HG02885 (cell line): Measurements from ENCODE around the gene SLC4A5.
A peak's percentile ranks its signal among the peaks of the same experiment; 100 is the strongest.

Source experiments
- ATAC-seq: cut with Tn5 transposase; IDR thresholded peaks from one replicate; pipeline ENCODE4 v1.9.1; 2021; ENCODE audit warnings: mild to moderate bottlenecking; ENCODE audit not compliant: unreplicated experiment, poor library complexity

The SLC4A5 gene, protein sequence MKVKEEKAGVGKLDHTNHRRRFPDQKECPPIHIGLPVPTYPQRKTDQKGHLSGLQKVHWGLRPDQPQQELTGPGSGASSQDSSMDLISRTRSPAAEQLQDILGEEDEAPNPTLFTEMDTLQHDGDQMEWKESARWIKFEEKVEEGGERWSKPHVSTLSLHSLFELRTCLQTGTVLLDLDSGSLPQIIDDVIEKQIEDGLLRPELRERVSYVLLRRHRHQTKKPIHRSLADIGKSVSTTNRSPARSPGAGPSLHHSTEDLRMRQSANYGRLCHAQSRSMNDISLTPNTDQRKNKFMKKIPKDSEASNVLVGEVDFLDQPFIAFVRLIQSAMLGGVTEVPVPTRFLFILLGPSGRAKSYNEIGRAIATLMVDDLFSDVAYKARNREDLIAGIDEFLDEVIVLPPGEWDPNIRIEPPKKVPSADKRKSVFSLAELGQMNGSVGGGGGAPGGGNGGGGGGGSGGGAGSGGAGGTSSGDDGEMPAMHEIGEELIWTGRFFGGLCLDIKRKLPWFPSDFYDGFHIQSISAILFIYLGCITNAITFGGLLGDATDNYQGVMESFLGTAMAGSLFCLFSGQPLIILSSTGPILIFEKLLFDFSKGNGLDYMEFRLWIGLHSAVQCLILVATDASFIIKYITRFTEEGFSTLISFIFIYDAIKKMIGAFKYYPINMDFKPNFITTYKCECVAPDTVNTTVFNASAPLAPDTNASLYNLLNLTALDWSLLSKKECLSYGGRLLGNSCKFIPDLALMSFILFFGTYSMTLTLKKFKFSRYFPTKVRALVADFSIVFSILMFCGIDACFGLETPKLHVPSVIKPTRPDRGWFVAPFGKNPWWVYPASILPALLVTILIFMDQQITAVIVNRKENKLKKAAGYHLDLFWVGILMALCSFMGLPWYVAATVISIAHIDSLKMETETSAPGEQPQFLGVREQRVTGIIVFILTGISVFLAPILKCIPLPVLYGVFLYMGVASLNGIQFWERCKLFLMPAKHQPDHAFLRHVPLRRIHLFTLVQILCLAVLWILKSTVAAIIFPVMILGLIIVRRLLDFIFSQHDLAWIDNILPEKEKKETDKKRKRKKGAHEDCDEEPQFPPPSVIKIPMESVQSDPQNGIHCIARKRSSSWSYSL

DNA sequence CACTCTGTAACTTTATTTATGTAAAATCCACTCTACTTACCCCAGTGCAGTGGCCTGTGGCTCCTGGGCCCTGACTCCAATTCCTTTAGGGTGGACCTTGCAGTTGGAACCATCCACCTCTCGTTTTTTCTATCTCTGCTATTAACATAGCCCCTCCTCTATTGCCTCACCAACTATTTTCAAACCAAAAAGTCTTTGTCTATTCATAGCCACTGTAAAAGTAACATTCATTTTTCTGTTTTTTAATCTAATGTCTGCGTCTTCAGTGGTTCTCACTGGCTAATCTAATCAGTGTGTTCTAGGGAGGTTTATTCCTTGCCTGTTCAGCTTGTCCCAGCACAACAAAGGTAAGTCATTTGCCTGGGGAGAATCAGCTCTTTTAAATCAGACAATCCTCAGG is at the start of gene SLC4A5:
TSS of gene SLC4A5 (minus strand) at position 101 of the 400 bp plus-strand sequence. CDS start 28,393 bp downstream, outside the sequence.
- no peak for ATAC-seq

DNA sequence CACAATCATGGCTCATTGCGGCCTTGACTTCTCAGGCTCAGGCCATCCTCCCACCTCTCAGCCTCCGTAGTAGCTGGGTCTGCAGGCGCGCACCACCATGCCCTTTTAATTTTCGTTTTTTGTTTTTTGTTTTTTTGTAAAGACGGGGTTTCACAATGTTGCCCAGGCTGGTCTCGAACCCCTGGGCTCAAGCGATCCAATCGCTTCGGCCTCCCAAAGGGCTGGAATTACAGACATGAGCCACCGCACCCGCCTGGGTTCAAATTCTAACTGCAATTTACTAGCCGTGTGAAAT is 49.2 kb upstream of the SLC4A5 start:
- no peak for ATAC-seq

DNA sequence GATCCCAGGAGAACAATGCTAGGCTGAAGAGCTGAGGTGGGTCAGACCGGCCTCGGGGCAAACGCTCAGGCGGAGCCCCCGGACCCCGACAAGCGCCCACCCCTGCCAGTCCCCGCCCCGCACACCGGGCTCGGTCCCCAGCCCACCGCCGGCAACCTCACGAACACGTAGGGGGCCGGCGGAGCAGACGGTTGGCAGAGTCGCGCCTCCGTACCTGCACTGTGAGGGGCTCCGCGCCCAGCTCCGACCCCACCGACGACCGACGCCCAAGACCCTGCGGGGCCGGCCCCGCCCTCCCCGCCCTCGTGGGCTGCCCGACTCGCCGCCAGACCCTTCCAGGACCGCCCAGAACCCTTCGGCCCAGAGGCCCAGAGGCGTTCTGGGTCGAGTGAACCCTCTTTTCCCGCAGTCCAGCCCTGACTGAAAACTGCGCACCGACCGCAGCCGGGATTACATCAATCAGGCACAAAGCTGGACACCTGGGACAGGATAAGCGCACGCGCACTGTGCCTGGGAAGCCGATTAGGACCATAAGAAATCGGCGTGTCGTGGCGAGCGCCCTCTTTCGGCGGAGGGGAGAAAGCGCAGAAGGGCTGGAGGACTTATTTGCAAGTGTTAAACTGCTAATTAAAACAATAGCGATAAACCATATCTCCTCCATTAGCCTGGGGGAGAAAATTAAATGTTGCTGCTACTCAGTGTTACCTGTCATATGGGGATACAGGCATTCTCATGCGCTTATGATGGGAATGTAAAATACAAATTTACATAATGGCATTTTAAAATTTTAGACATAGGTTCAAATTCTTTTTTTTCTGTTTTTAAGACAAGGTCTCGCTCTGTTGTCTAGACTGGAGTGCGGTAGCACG is 48.6 kb upstream of the SLC4A5 start:
- peak; percentile 78 for ATAC-seq

DNA sequence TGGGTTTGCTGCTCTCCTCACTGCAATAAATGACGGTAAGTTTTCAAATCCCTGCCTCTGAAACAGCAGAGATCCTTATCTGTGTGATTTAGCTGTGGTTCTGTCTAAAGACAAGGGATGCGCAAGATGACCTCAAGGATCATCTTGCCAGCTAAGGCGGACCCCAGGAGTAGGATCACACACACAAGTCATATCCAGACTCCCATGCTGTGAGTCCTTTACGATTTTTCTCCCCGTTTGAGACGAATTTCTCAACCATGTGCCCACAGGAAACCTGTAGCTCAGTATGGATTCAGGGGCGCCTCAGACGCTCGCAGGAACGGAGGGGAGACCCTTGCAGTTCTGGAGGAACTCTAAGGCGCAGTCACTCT is 48.0 kb upstream of the SLC4A5 start:
- ATAC-seq = no peak

DNA sequence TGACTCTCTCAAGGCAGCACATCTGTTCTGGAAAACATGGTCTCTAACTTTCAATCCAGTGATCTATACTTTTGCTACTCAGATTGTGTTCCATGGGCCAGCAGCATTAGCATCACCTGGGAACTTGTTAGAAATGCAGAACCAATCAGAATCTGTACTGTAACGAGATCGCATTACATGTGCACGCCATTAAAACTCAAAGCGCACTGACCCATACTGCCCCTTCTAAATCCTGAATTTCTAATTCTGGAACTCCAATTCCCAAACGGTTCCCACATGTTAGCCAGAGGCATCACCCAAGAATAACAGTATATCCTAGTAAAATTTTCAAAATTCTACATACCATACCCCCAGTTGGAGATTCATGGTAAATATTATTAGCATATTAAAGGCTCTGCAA is 47.4 kb upstream of the SLC4A5 start:
- ATAC-seq = no peak

DNA sequence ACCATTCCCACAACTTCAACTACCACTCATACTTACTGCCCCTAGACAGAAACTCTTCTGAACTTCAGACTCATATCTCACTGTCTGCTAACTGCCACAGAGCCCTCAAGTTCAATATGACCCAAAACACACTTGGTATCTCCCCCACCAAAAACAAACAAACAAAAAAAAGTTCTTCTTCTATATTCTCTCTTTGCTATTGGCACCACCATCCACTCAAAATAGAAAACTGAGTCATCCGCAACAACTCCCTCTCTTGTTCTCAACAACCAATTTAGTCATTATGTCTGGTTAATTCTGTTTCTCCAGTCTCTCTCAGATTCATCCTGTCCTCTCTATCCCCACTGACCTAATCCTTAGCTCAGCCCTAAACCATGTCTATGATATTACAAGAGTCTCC is 44.1 kb upstream of the SLC4A5 start:
- no peak for ATAC-seq

DNA sequence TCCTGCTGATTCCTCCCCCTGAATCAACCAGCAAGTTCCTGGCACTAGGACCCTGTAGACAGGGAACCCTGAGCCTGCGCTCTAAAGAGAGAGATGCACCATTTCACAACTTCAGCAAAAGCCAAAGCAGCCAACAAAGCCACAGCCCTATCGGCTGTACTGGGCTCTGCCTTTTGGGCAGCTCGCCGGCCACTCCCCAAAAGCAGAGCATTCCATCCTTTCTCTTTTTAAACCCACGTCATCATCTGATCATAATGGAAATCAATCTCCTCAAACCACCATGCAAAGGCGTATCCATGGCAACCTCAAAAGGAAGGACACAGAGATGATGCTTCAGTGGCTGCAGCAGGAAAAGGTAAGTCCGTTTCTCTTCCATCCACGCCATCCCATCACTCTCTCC is 42.2 kb upstream of the SLC4A5 start:
- ATAC-seq = no peak

DNA sequence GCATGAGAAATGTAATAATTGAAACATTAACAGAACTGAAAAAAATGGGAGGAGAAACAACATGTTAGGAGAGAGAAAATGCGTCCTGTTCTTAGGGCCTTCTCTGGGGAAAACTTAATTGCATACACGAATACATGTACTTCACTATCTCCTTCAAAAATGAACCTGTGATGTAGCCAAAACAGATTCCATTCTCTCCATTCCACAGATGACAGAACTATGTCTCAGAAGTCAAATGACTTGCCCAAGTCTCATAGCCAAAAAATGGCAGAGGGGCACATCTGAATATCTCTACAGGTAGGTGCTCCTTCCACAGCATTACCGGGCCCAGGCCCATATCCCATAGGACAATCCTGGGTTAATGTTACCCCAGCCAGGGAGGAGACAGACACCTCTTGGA is 40.8 kb upstream of the SLC4A5 start:
- no peak for ATAC-seq

DNA sequence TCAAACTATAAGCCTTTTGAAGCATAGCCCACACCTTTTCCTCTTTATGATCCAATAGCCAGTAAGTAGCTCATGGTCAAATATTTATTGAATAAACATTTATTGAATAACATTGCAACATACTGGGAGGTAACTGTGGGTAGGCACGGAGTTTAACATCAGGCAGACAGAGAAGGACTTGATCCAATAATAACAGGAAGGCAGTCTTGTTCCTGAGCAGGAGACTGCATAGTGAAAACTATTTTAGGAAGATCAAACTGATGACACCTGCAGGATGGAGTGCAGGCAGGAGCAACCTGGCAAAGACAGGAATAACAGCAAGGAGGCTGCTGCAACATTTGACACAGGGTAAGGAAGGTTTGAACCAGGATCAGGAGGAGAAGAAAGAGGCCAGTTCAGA is 40.0 kb upstream of the SLC4A5 start:
- ATAC-seq = no peak

DNA sequence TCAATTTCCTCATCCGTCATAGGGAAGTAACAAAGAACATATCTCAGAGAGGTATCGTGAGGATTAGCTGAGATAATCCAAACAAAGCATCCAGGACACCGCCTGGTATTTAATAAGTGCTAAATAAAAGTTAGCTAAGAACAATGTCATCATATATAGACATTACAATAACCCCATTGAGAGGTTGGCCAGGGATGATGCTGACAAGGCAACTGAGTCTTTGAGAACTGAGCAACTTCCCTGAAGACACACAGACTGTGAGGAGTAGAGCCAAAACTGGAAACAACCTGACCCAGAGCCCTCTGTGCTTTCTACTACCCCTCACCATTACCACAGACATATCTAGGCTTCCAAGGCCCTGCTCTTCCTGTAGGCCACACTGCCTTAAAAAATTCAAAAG is 38.5 kb upstream of the SLC4A5 start:
- no peak for ATAC-seq

DNA sequence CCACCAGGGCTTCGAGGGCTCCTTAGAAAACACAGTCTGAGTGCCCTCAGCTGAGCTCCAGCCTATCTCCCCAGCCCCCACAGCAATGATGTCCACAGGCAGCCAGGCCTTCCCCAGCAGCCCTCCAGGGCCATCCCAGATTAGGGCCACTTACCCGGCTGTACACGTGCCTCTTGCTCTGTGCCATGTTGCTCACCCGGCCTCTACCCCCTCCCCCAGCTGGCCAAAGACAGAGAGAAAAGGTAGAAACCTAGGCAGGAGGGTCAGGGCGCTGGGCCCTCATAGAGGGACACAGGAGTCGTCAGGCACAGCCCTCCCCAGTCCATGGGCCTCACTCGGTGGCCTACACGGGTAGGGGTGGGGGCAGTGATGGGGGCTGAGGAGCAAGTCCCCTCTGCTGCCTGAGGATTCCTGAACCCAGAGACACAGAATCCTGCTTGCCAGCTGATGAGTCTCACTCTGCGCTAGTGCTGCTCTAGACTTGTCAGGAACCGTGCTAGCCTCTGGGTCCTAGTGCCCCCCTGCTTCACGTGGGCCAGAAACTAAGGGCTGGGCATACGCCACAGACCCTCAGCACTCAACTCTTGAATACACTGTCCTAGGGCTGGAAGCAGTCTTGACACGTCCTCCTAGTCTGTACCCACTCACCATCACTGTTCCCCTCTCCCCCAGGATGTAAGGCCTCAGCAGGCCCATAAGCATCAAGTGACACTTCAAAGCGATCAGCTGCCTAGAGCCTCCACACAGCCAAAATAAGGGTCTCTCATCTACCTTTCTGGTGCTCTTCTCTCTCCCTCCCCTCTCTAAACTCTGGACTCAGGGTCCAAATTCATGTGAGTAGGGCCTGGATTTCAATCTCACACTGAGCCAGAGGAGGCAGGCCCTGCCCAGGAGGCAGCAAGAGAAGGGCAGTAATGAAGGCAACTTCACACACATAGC is 36.9 kb upstream of the SLC4A5 start, which contains the start of gene DCTN1:
TSS of gene DCTN1 (minus strand) at position 461 of the 939 bp plus-strand sequence. CDS start at position 187, 274 bp downstream.
- ATAC-seq = no peak

DNA sequence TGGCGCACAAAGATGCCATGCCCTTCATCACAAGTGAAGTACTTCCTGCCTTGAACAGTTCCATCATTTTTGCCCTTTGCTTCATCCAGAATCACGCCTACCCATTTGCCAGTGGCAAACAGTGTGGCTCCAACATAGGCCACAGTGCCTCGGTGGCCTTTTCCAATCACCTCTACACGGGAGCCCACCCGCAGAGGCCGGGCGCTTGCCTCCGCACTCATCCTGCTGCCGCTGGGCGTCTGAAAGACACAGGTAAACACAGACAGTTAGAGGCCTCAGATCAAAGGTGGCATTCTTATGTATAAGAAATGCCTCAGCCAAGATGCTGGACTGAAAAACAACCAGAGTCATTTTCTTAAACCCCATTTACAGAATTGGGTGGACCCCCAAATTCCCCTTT is 34.8 kb upstream of the SLC4A5 start:
- ATAC-seq = no peak

DNA sequence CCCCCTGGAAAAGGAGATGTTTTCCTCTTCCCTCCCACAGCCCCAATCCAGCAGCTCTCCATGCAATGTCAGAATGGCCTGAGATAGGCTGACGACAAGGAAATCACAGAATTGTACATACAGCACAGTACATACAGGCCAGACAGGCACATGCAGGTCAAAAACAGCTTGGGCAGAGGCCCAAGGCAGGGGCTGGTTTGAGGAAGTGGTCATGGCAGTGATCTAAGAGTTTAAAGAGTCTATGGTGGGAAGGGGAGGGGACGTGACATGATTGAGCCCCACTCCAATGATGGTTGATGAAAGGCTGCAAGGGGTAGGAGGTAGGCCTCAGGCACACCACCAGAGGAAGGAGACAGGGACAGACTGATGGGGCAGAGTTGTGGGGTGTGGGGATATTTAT is 32.6 kb upstream of the SLC4A5 start:
- ATAC-seq = no peak

DNA sequence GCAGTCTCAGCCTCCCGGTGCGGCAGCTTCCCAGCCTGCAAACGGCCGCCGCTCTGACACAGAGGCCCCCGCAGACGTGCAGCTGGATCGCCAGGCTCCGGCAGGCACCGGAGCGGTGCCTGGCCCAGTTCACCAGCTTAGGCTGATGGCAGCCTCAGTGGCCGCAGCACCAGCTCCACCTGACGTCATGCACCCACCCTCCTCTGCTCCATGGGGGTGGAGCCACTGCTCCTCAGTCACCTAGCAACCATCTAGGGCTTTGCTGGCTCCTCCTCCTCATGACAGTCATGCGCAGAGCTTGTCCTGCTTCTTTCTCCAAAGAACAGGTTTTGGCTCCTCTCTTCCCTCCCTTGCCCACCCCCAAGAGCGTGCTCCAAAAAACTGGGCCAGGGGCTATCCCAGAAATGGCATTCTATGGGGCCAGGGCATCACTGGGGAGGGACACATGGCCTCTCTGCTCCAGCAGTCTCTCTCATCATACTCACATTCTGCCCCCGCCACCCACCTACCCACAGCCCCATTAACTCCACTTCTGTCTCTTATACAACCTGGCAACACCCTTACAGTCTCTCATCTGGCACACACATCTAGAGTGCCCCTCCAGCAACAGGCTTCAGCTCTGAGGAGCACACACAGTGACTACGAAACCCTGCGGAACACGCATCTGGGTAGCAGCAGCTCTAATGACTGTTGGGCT is 31.4 kb upstream of the SLC4A5 start:
- no peak for ATAC-seq

DNA sequence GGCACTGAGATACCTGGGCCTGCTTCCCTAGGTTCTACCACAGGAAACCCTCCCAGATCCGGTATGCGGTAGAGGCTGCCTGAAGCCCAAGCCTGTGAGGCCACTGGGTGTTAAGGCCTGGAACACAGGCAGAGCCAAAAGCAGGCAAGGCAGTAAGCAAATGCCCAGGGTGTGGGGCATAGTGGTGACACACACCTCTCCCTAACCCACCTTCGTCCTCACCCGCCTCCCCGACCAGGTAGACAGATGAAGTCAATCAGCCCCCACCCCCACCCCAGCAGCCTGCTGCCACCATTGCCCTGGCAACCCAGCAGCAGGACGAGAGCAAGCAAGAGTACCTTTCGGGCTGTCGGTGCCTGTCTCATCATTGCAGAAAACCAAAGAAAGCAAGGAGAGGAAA is 30.8 kb upstream of the SLC4A5 start:
- ATAC-seq = no peak

DNA sequence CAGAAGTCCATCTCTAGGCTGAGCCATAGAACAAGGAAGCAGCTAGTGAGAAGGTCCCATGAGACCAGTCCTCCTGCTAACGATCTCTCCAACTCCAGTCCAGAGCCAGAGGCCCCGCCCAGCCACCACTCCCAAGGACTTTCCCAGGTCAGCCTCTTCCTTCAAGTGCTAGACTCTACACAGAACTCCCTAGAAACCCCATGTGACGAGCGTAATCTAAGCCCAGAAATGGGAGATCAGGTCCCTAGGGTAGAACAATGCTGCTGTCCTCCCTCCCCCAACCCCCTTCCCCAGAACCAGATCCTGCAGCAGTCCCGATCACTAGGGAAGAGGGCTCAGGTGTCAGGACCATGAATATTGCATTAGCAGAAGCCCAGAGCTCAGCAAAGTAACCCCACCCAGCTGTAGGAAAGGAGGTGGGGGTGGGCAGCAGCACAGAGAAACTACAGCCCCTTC is 30.0 kb upstream of the SLC4A5 start:
- no peak for ATAC-seq

DNA sequence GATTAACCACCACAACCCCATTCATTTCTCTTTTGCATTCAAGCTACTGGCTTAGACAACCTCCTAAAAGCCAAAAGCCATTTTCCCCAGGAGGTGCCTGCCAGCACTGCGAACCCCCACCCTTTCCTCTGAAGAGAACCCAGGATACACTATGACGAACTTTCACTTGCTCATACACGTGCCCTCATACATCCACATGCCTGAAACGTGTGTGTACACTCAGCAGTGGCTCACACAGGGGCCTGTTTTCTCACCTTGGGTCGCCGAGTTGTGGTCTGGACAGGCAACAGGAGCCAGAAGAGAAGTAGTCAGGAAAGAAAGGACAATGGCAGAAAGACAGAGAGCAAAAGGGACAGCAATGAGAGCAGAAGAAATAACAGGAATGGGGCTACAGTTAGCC is 29.5 kb upstream of the SLC4A5 start:
- no peak for ATAC-seq

DNA sequence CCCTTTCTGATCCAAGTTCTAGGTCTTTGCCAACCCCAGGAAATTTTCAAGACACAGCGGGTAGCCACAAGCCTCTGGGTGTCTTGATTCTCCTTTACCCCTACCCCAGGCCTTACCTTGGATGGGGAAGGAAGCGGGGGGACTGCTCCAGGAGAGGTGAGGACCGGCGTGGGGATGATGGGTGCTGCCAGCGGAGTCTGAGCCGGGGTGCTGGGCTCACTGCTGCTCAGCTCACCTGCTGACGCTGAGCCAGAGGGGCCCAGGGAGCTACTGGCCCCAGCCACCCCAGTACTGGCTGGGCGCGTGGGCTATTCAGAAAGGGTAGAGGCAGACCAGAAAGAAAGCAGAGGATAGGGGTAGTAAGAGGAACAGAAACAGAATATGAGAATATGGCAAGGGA is 28.2 kb upstream of the SLC4A5 start:
- ATAC-seq = no peak
